GM19397 (cell line): ENCODE data around the gene MYCL.
A peak's percentile ranks its signal among the peaks of the same experiment; 100 is the strongest.
"Not testable (repeated sequence)": the region's sequence is repeated elsewhere in the genome, so short reads cannot be mapped to it uniquely, and the experiment has no call there.

ENCODE experiments used
- ATAC-seq: cut with Tn5 transposase; IDR thresholded peaks from one replicate; pipeline ENCODE4 v1.9.1; 2021; ENCODE audit warnings: mild to moderate bottlenecking, moderate library complexity; ENCODE audit not compliant: unreplicated experiment

MYCL gene

GRCh38 chr1:39919545-39919944 lies 17.8 kb upstream of the MYCL start:
- no peak for ATAC-seq

GRCh38 chr1:39917825-39918224 lies 16.1 kb upstream of the MYCL start:
- ATAC-seq: no peak

- no peak for ATAC-seq
Measured at GRCh38 chr1:39915499-39916129, 13.9 kb upstream of the MYCL start.

- not testable (repeated sequence) for ATAC-seq
Measured at GRCh38 chr1:39913136-39913535, 11.4 kb upstream of the MYCL start.

- ATAC-seq: no peak
Measured at GRCh38 chr1:39910263-39910662, 8.5 kb upstream of the MYCL start.

- no peak for ATAC-seq
Measured at GRCh38 chr1:39908534-39908933, 6.8 kb upstream of the MYCL start.

- no peak for ATAC-seq
Measured at GRCh38 chr1:39907528-39908453, 6.1 kb upstream of the MYCL start.

- ATAC-seq: no peak
Measured at GRCh38 chr1:39905172-39905571, 3.5 kb upstream of the MYCL start.

GRCh38 chr1:39902460-39902807 lies 717 bp upstream of the MYCL start:
- no peak for ATAC-seq

- ATAC-seq: peak; percentile 10
Measured at GRCh38 chr1:39901464-39901713, 328 bp downstream of the MYCL start.

GRCh38 chr1:39900662-39901463 lies 854 bp downstream of the MYCL start:
- ATAC-seq: no peak

- ATAC-seq: no peak
Measured at GRCh38 chr1:39899611-39900538, 1.8 kb downstream of the MYCL start.

- ATAC-seq: no peak
Measured at GRCh38 chr1:39898648-39899603, 2.8 kb downstream of the MYCL start.

- ATAC-seq: no peak
Measured at GRCh38 chr1:39898191-39898590, 3.5 kb downstream of the MYCL start.

- ATAC-seq: no peak
Measured at GRCh38 chr1:39896909-39897685, 4.6 kb downstream of the MYCL start.

- ATAC-seq: no peak
Measured at GRCh38 chr1:39895731-39896480, 5.8 kb downstream of the MYCL start.

GRCh38 chr1:39894884-39895495 lies 6.7 kb downstream of the MYCL start:
- no peak for ATAC-seq
